Karpas-422 (cell line): Measurements from ENCODE around the gene PUS3. TPM values are rescaled to one million over a fixed set of nuclear protein-coding genes. Genes with fewer than 3 reads are reported as not detected.

Experiments used
- DNase-seq: peaks from one replicate; pipeline ENCODE4 v3.0.0-alpha.2; 2015
- H2AFZ ChIP-seq: fragments of 200-600 bp; sonication (generic); 2 replicates; pipeline ENCODE4 v1.6.1; 2014; ENCODE audit warnings: antibody characterized with exemption, low read length, mixed read lengths
- H3K27ac ChIP-seq: fragments of 200-600 bp; sonication (generic); 2 replicates; pipeline ENCODE4 v1.5.1; 2014; ENCODE audit warnings: mild to moderate bottlenecking, low read length, moderate library complexity
- H3K27me3 ChIP-seq: fragments of 200-600 bp; sonication (generic); 2 replicates; pipeline ENCODE4 v1.6.1; 2014; ENCODE audit warnings: low read length, mixed read lengths
- H3K36me3 ChIP-seq: fragments of 200-600 bp; sonication (generic); 2 replicates; pipeline ENCODE4 v1.6.1; 2014; ENCODE audit warnings: low read length, mixed read lengths; ENCODE audit not compliant: insufficient read depth
- H3K4me1 ChIP-seq: fragments of 200-600 bp; sonication (generic); 2 replicates; pipeline ENCODE4 v1.6.1; 2014; ENCODE audit warnings: mild to moderate bottlenecking, low read length, mixed read lengths
- H3K4me2 ChIP-seq: fragments of 200-600 bp; sonication (generic); 2 replicates; pipeline ENCODE4 v1.6.1; 2014; ENCODE audit warnings: low read length, low read depth, mild to moderate bottlenecking; ENCODE audit not compliant: poor library complexity, severe bottlenecking
- H3K4me3 ChIP-seq: fragments of 200-600 bp; sonication (generic); 2 replicates; pipeline ENCODE4 v1.5.1; 2014; ENCODE audit warnings: mild to moderate bottlenecking, antibody characterized with exemption, low read length, mixed read lengths
- H3K79me2 ChIP-seq: fragments of 200-600 bp; sonication (generic); 2 replicates; pipeline ENCODE4 v1.6.1; 2014; ENCODE audit warnings: mild to moderate bottlenecking, low read length, mixed read lengths
- H3K9ac ChIP-seq: fragments of 200-600 bp; sonication (generic); 2 replicates; pipeline ENCODE4 v1.6.0; 2014; ENCODE audit warnings: low read length
- H3K9me2 ChIP-seq: fragments of 200-600 bp; sonication (generic), shearing (Covaris generic); replicated peaks from 2 replicates; pipeline ENCODE4 v1.6.0; 2014; ENCODE audit warnings: mild to moderate bottlenecking, low read length, moderate library complexity; ENCODE audit not compliant: insufficient read depth
- H3K9me3 ChIP-seq: fragments of 300-700, 200-600 bp; sonication (generic); 2 replicates; pipeline ENCODE4 v1.6.1; 2014; ENCODE audit warnings: low read length, mixed read lengths
- H4K20me1 ChIP-seq: fragments of 200-600 bp; sonication (generic); 2 replicates; pipeline ENCODE4 v1.6.1; 2014; ENCODE audit warnings: mild to moderate bottlenecking, antibody characterized with exemption, low read length, low read depth; ENCODE audit not compliant: insufficient read depth
- total RNA-seq: library from RNA; depleted of rRNA; stranded (reverse); fragments of >200 nt; shearing (Covaris generic); gene quantifications from 2 replicates; pipeline ENCODE4 v1.2.3, GENCODE V29; 2014; ENCODE audit warnings: low replicate concordance

Gene PUS3
- total RNA-seq, 1 experiment from 2014 or later = 3.1 TPM

GRCh38 chr11:125933030-125933813 is 30.2 kb upstream of the PUS3 start:
- Histone ChIP-seq H3K4me2 (no peak overlapping the region), H3K9ac (no peak overlapping the region), H3K9me3 (no peaks in the 10 kb centered on the region), H3K79me2 (no peaks in the 10 kb centered on the region), H3K36me3 (no peaks in the 10 kb centered on the region), H3K9me2 (no peaks in the 10 kb centered on the region), H4K20me1 (no peaks in the 10 kb centered on the region), H3K27ac (no peak overlapping the region), H3K4me3 (no peak overlapping the region), H2AFZ (no peak overlapping the region), H3K27me3 (no peaks in the 10 kb centered on the region), H3K4me1 (peaks cover 8% of the 10 kb centered on the region)
- no peak for DNase-seq

- H3K27me3 ChIP-seq = no peaks in the 10 kb centered on the region
- no peak overlapping the region for H3K9ac ChIP-seq
- no peak overlapping the region for H3K27ac ChIP-seq
- no peaks in the 10 kb centered on the region for H3K36me3 ChIP-seq
- H3K9me2 ChIP-seq = no peaks in the 10 kb centered on the region
- no peaks in the 10 kb centered on the region for H3K79me2 ChIP-seq
- no peaks in the 10 kb centered on the region for H4K20me1 ChIP-seq
- H2AFZ ChIP-seq = no peak overlapping the region
- H3K4me3 ChIP-seq = no peak overlapping the region
- H3K4me2 ChIP-seq = no peak overlapping the region
- peaks cover 8% of the 10 kb centered on the region for H3K4me1 ChIP-seq
- no peak for DNase-seq
- H3K9me3 ChIP-seq = no peaks in the 10 kb centered on the region
Observed at GRCh38 chr11:125932301-125932700, 29.3 kb upstream of the PUS3 start.

GRCh38 chr11:125931668-125932067 is 28.7 kb upstream of the PUS3 start:
- H3K79me2 ChIP-seq = no peaks in the 10 kb centered on the region
- no peak overlapping the region for H3K4me2 ChIP-seq
- no peaks in the 10 kb centered on the region for H3K27me3 ChIP-seq
- no peaks in the 10 kb centered on the region for H3K36me3 ChIP-seq
- no peak overlapping the region for H3K27ac ChIP-seq
- no peak overlapping the region for H3K9ac ChIP-seq
- DNase-seq = no peak
- H2AFZ ChIP-seq = no peak overlapping the region
- no peaks in the 10 kb centered on the region for H3K9me2 ChIP-seq
- H3K4me3 ChIP-seq = no peak overlapping the region
- no peaks in the 10 kb centered on the region for H4K20me1 ChIP-seq
- H3K9me3 ChIP-seq = no peaks in the 10 kb centered on the region
- H3K4me1 ChIP-seq = peaks cover 8% of the 10 kb centered on the region

DNA sequence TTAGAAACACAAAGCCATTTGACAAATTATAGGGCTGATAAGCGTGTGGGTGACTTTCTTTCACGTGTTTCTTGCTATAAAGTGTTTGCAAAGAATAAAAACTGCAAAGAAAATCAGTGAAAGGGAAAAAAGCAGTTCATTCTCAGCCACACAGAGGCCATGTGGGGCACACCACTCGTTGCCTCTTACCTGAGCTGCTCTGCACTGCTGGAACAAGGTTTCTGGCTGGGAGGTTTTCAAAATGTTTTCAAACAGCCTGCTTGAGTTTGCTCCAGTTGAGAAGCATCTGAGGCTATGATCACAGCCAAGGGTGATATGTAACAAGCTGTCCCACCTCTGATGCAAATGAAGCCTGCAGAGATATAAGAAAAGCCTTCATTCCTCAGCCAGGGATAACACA is 28.1 kb upstream of the PUS3 start:
- H3K9me2 ChIP-seq = no peaks in the 10 kb centered on the region
- no peaks in the 10 kb centered on the region for H4K20me1 ChIP-seq
- H3K27ac ChIP-seq = no peak overlapping the region
- H3K4me1 ChIP-seq = peaks cover 8% of the 10 kb centered on the region
- no peak overlapping the region for H2AFZ ChIP-seq
- no peak overlapping the region for H3K4me2 ChIP-seq
- no peaks in the 10 kb centered on the region for H3K79me2 ChIP-seq
- no peak overlapping the region for H3K9ac ChIP-seq
- no peaks in the 10 kb centered on the region for H3K27me3 ChIP-seq
- H3K9me3 ChIP-seq = no peaks in the 10 kb centered on the region
- DNase-seq = no peak
- H3K4me3 ChIP-seq = no peak overlapping the region
- H3K36me3 ChIP-seq = no peaks in the 10 kb centered on the region

DNA sequence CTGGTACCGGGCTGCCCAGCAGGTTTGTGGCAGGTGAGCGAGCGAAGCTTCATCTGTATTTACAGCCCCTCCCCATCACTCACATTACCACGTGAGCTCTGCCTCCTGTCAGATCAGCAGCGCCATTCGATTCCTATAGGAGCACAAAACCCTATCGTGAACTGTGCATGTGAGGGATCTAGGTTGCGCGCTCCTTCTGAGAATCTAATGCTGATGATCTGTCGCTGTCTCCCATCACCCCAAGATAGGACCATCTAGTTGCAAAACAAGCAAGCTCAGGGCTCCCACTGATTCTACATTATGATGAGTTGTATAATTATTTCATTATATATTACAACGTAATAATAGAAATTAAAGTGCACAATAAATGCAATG is 27.1 kb upstream of the PUS3 start:
- Histone ChIP-seq H3K4me2 (no peak overlapping the region), H3K36me3 (no peaks in the 10 kb centered on the region), H3K4me1 (peaks cover 8% of the 10 kb centered on the region), H3K4me3 (no peak overlapping the region), H3K79me2 (no peaks in the 10 kb centered on the region), H4K20me1 (no peaks in the 10 kb centered on the region), H3K27me3 (no peaks in the 10 kb centered on the region), H3K27ac (no peak overlapping the region), H3K9ac (no peak overlapping the region), H3K9me3 (no peaks in the 10 kb centered on the region), H3K9me2 (no peaks in the 10 kb centered on the region), H2AFZ (no peak overlapping the region)
- no peak for DNase-seq

DNA sequence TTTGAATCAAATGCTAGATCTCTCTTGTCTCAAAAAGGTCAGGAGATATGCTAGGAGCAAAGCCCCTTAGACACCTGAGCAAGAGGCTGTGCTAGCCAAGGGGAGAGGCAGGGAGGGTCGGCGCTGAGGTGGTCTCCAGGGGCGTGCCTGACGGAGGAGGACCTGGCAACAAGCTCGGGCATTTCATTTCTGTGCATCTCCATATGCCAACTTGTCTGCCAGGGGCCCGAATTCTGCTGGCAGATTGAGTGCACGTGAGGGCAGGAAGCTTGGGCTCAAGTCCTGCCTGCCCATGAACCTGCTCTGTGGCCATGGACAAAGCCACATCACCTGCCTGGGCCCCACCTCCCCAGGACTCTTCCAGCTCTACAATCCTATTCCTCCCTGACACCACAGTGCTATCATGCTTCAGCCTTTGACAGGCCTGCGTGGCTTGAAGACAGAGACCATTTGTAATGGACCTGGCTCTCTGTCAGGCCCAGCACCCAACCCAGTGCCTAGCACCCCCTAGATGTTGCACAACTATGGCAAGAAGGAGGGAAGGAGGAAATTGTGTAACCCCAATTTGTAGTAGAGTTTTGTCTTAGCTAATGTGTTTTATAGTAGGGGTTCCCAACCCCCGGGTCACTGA is 26.6 kb upstream of the PUS3 start:
- DNase-seq = no peak
- Histone ChIP-seq H3K4me2 (no peak overlapping the region), H3K27ac (no peak overlapping the region), H3K9me2 (no peaks in the 10 kb centered on the region), H3K27me3 (no peaks in the 10 kb centered on the region), H2AFZ (no peak overlapping the region), H4K20me1 (no peaks in the 10 kb centered on the region), H3K36me3 (no peaks in the 10 kb centered on the region), H3K4me3 (no peak overlapping the region), H3K9me3 (no peaks in the 10 kb centered on the region), H3K9ac (no peak overlapping the region), H3K4me1 (peaks cover 8% of the 10 kb centered on the region), H3K79me2 (no peaks in the 10 kb centered on the region)

DNA sequence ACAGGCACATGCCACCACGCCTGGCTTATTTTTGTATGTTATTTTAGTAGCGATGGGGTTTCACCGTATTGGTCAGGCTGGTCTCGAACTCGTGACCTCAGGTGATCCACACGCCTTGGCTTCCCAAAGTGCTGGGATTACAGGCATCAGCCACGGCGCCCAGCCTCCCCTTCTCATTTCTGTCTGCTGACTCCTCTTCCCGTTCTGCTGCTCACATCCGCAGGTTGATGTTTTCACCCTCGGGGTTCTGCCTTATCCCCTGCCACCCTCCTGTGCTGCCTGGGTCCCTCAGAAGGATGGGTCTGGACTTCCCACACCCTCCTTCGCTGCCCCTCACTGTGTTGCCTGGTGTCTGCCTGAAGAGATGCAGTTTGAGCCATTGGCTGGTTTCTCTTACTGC is 23.7 kb upstream of the PUS3 start:
- DNase-seq = no peak
- Histone ChIP-seq H3K27ac (no peak overlapping the region), H3K9me3 (no peaks in the 10 kb centered on the region), H3K4me3 (no peak overlapping the region), H3K79me2 (no peaks in the 10 kb centered on the region), H4K20me1 (no peaks in the 10 kb centered on the region), H3K36me3 (no peaks in the 10 kb centered on the region), H3K4me1 (no peaks in the 10 kb centered on the region), H3K9me2 (no peaks in the 10 kb centered on the region), H3K4me2 (no peak overlapping the region), H3K27me3 (no peaks in the 10 kb centered on the region), H2AFZ (no peak overlapping the region), H3K9ac (no peak overlapping the region)

DNA sequence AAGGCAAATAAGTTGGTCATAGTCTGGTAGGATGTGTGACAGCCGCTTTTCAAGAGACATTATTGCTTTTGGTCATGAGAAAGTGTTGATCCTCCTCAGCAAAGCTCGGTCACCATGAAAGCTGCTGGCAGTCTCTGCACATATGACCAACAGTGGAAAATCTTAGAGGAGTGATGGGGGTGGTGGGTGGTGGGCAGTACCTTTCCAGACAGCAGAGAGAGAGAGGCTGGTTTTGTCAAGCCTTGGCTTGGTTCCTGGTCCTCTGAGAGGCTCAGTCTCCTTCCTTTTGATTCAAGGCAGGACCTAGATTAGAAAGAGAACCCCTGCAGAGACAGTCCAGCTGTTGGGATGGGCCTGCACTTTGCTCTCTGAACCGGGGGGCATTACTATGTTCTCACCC is 22.8 kb upstream of the PUS3 start:
- Histone ChIP-seq H3K9ac (no peak overlapping the region), H3K27ac (no peak overlapping the region), H3K9me3 (no peaks in the 10 kb centered on the region), H3K9me2 (no peaks in the 10 kb centered on the region), H3K79me2 (no peaks in the 10 kb centered on the region), H3K4me2 (no peak overlapping the region), H3K27me3 (no peaks in the 10 kb centered on the region), H3K36me3 (no peaks in the 10 kb centered on the region), H4K20me1 (no peaks in the 10 kb centered on the region), H3K4me1 (no peaks in the 10 kb centered on the region), H2AFZ (no peak overlapping the region), H3K4me3 (no peak overlapping the region)
- DNase-seq = no peak
